GM13976 (cell line): ENCODE data around the gene MAB21L2.

ENCODE experiments used
- DNase-seq: peaks from one replicate; pipeline ENCODE4 v3.0.0; 2012; ENCODE audit warnings: low spot score
- in situ Hi-C: fragments of 300-500 bp; cut with MboI; formaldehyde crosslinking; loops from one replicate; pipeline ENCODE4 v1.12.0; 2022; ENCODE audit warnings: low sequenced_read_pairs, mixed read lengths, inconsistent platforms; ENCODE audit not compliant: unreplicated experiment
- TF ChIP-seq, protein P1 (sequence below): IDR thresholded peaks from 2 replicates; pipeline ENCODE4 v1.5.1; 2012; ENCODE audit warnings: borderline replicate concordance, mild to moderate bottlenecking; ENCODE audit not compliant: insufficient read depth; ENCODE audit errors: extremely low read depth, missing control alignments, control extremely low read depth

MAB21L2 gene

DNA sequence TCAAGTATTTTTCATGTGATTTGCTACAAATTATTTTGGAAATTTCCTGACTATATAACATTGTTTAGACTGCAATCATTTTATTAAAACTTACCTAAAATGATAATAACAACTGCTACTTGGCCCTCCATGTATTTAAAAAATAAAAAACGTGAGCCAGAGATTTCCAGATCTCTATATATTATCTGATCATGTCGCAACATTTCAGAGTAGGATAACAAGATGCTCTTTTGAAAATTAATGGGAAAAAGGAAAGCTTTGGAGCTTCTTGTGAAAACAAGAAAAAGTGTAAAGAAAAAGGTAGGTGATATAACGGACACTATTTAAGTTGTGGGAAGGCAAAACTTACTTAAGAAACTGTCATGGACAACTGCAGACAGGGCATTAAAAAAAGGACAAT is 14.9 kb upstream of the MAB21L2 start:
- TF ChIP-seq, protein P1, sequence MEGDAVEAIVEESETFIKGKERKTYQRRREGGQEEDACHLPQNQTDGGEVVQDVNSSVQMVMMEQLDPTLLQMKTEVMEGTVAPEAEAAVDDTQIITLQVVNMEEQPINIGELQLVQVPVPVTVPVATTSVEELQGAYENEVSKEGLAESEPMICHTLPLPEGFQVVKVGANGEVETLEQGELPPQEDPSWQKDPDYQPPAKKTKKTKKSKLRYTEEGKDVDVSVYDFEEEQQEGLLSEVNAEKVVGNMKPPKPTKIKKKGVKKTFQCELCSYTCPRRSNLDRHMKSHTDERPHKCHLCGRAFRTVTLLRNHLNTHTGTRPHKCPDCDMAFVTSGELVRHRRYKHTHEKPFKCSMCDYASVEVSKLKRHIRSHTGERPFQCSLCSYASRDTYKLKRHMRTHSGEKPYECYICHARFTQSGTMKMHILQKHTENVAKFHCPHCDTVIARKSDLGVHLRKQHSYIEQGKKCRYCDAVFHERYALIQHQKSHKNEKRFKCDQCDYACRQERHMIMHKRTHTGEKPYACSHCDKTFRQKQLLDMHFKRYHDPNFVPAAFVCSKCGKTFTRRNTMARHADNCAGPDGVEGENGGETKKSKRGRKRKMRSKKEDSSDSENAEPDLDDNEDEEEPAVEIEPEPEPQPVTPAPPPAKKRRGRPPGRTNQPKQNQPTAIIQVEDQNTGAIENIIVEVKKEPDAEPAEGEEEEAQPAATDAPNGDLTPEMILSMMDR: no peak
- no peak for DNase-seq
- in situ Hi-C loops: no loop called here

DNA sequence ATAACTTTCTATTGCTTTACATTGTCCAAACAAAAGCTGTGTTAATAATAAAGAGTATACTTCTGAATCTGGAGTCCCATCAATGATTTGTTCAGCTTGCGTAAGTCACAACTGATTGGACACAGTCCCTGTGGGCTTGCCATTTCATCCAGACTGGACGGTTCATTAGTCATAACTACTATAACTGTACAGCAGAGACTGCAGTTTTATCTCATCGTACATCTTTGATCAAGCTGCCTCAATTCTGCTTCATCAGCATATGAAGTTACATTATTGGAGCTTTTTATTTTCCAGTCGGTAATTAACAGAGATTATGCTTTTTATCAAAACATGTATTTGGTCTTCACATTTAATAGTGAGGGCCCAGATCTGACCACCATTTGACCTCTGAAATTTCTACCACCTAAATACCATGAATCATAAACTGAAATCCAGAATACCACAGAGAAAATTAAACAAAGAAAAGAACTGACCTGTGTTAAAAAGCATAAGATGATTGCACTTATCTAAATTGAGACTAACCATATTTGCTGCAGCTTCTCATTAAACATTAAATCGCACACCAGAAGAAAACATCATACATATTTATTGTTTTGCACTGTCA is 12.5 kb upstream of the MAB21L2 start:
- no peak for DNase-seq
- TF ChIP-seq, protein P1: no peak
- in situ Hi-C loops: no loop called here

- in situ Hi-C loops: no loop called here
- no peak for DNase-seq
These were observed 11.9 kb upstream of the MAB21L2 start for GRCh38 chr4:150569998-150570535.

DNA sequence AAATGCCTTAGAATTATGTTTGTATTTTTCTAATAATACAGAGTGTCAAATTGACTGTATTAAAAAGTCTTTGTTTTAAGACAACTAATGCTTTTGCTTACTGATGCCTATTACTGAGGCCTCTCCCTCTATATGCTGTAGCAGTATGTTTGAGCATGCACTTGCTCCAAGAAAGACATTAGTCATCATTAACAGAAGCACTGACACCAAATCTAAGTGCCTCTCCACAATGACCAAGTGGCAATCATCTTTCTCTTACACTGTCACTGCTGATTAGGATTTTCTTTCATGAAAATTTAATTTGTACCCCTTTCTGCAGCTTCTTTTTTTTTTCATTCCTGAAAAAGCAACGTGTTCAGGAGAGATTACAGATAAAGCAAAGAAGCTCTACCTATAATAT is 11.1 kb upstream of the MAB21L2 start:
- DNase-seq: no peak
- TF ChIP-seq, protein P1: no peak
- in situ Hi-C loops: no loop called here

More at GRCh38 chr4:150569998-150570535, 11.9 kb upstream of the MAB21L2 start:
- TF ChIP-seq, protein P1: no peak

- TF ChIP-seq, protein P1: no peak
- no peak for DNase-seq
- in situ Hi-C loops: no loop called here
These were observed 9.0 kb upstream of the MAB21L2 start for GRCh38 chr4:150572704-150573504.

- in situ Hi-C loops: no loop called here
- TF ChIP-seq, protein P1: no peak
- DNase-seq: no peak
These were observed 8.4 kb upstream of the MAB21L2 start for GRCh38 chr4:150573534-150573933.
